Astrocyte of the spinal cord (primary cell): Measurements from ENCODE around the gene EFHD2.

Source experiments
- DNase-seq: peaks from one replicate; pipeline ENCODE4 v3.0.0; 2011; ENCODE audit warnings: low read depth, low spot score
- H3K4me3 ChIP-seq: 2 replicates; pipeline ENCODE4 v1.5.1; 2011; ENCODE audit warnings: low read depth, mild to moderate bottlenecking, low read length, moderate library complexity
- CTCF ChIP-seq: IDR thresholded peaks from 2 replicates; pipeline ENCODE4 v1.5.1; 2012; ENCODE audit warnings: low read depth, mild to moderate bottlenecking, low read length, inconsistent platforms
- in situ Hi-C: cut with HindIII; loops from 2 replicates; pipeline ENCODE4 v1.10.0; 2017; ENCODE audit warnings: low sequenced_read_pairs

EFHD2 gene

GRCh38 chr1:15406614-15407559 lies 2.8 kb upstream of the EFHD2 start:
- in situ Hi-C loops = no loop called here
- no peak overlapping the region for H3K4me3 ChIP-seq
- TF ChIP-seq CTCF = no peak
- DNase-seq = peak; percentile 71

GRCh38 chr1:15407580-15407979 lies 2.1 kb upstream of the EFHD2 start:
- in situ Hi-C loops = no loop called here
- no peak for DNase-seq
- no peak overlapping the region for H3K4me3 ChIP-seq
- no peak for TF ChIP-seq CTCF

GRCh38 chr1:15408890-15409387 lies 749 bp upstream of the EFHD2 start:
- in situ Hi-C loops = no loop called here
- TF ChIP-seq CTCF = no peak
- H3K4me3 ChIP-seq = peak overlapping the region; percentile 84
- no peak for DNase-seq

GRCh38 chr1:15410223-15410883 lies 665 bp downstream of the EFHD2 start:
- peak overlapping the region; percentile 84 for H3K4me3 ChIP-seq
- DNase-seq = no peak
- in situ Hi-C loops = loop anchor here (10.0 kb wide), 1 partner anchor 86 kb away; no protein-coding TSS in a partner anchor
- no peak for TF ChIP-seq CTCF

- in situ Hi-C loops = loop anchor here (10.0 kb wide), 1 partner anchor 86 kb away; no protein-coding TSS in a partner anchor
- peak overlapping the region; percentile 84 for H3K4me3 ChIP-seq
- no peak for TF ChIP-seq CTCF
- no peak for DNase-seq
Measured at GRCh38 chr1:15410884-15411245, 1.2 kb downstream of the EFHD2 start.

GRCh38 chr1:15411593-15412137 lies 2.0 kb downstream of the EFHD2 start:
- no peak for DNase-seq
- in situ Hi-C loops = loop anchor here (10.0 kb wide), 1 partner anchor 87 kb away; no protein-coding TSS in a partner anchor
- no peak for TF ChIP-seq CTCF

More at GRCh38 chr1:15411593-15412137, 2.0 kb downstream of the EFHD2 start:
- H3K4me3 ChIP-seq = peak overlapping the region; percentile 84
